ENCODE data around the gene TIPIN. TPM values are rescaled to one million over a fixed set of nuclear protein-coding genes. Genes with fewer than 3 reads are reported as not detected.

TIPIN gene
- total RNA-seq, 2 experiments from 2014 or later: 78.4 to 78.7 TPM

DNA sequence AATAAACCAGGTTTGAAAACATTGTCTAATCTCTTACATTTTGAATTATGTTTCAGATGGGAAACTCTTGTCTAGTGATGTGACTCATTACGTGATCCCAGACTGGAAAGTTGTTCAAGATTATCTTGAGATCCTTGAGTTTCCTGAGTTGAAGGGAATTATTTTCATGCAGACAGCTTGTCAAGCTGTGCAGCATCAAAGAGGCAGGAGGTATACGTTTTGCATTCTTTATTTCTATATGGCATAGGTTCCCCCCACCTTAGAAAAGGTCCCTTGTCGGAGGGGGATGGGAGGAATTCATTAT is 61.6 kb downstream of the TIPIN start:
- Mint-ChIP-seq H3K36me3 (peaks cover 16% of the 10 kb centered on the region), H3K27ac (peak overlapping the region; percentile 91), H3K4me3 (peak overlapping the region; percentile 87), H3K27me3 (no peaks in the 10 kb centered on the region), H3K9me3 (no peaks in the 10 kb centered on the region), H3K4me1 (peaks cover 48% of the 10 kb centered on the region)
- no peak for DNase-seq

DNA sequence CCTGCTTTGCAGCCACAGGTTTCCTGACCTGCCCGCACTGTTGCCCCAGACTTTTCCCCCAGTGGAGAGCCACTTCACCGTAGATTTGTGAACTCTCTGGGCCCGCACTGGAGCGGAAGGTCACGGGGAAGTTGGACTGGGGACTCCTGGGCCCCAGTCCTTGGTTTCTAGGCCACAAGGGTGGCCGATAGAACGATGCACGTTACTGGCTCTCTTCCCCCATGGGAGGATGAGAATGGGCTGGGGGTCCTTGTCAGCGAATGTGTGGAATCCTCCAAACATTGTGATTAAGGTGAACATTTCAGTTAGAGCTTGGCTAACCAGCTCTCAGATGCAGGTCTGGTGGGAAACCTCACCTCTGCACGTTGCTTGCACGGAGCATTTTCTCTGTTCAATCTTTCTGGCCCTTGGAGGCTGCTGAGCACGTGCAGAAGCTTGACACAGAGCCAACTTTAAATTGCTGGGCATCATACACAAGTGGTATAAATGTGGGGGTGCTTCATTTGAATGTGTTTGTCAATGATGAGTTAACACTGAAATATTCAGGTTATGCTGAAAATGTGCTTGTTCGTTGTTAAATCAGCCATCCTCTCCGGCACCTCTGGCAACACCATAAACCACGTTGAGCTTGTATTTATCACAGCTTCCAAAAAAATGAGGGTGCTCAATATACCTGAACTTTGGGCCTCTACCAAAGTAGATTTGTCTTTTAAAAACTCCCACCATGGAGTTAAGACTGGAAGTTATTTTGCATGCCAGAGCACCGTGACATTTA is 62.1 kb downstream of the TIPIN start:
- DNase-seq: peak; percentile 28
- H3K27me3 Mint-ChIP-seq: no peaks in the 10 kb centered on the region
- no peaks in the 10 kb centered on the region for H3K9me3 Mint-ChIP-seq
- H3K27ac Mint-ChIP-seq: peak overlapping the region; percentile 91
- H3K36me3 Mint-ChIP-seq: peaks cover 16% of the 10 kb centered on the region
- H3K4me3 Mint-ChIP-seq: peak overlapping the region; percentile 87
- H3K4me1 Mint-ChIP-seq: peaks cover 48% of the 10 kb centered on the region

DNA sequence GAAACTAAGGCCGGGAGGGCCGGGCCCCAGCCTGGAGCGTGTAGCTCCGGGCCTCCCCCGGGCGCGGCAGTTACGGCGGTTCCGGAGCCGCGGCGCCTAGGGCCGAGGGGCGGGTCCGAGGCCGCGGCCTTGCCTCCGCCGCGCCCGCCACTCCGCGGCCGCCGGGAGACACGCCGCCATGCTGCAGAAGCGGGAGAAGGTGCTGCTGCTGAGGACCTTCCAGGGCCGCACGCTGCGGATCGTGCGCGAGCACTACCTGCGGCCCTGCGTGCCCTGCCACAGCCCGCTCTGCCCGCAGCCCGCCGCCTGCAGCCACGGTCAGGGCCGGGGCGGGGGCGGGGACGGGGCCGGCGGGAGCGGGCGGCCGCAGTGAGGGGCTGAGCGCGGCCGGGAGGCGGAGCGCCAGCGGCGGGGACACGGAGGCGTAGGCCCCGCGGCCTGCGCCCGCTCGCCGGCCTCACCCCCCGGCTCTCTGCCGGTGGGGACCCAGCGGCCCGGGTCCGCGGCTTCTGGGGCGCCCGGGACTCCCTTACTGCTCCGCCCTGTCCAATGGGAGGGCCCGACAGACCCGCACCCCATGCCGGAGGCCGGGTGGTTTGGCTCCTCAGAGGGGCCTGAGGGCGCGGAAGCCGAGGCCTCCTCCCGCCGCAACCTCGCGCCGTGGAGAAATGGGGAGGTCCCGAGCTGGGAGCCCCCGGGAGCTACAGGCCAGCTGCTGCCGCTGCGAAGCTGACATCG is 62.9 kb downstream of the TIPIN start, which contains the start of gene DIS3L:
Gene DIS3L, plus strand, starts transcription at position 150 of the 738 bp plus-strand sequence. Its CDS starts 29 bp downstream, at position 179.
- peak within 1 kb of the TSS; percentile 93 for H3K27ac Mint-ChIP-seq
- H3K9me3 Mint-ChIP-seq: no peaks in the 10 kb centered on the region
- peaks cover 44% of the 10 kb centered on the region for H3K4me1 Mint-ChIP-seq
- H3K27me3 Mint-ChIP-seq: no peaks in the 10 kb centered on the region
- peak within 1 kb of the TSS; percentile 87 for H3K4me3 Mint-ChIP-seq
- H3K36me3 Mint-ChIP-seq: peaks cover 13% of the 10 kb centered on the region
- peak; percentile 75 for DNase-seq

DNA sequence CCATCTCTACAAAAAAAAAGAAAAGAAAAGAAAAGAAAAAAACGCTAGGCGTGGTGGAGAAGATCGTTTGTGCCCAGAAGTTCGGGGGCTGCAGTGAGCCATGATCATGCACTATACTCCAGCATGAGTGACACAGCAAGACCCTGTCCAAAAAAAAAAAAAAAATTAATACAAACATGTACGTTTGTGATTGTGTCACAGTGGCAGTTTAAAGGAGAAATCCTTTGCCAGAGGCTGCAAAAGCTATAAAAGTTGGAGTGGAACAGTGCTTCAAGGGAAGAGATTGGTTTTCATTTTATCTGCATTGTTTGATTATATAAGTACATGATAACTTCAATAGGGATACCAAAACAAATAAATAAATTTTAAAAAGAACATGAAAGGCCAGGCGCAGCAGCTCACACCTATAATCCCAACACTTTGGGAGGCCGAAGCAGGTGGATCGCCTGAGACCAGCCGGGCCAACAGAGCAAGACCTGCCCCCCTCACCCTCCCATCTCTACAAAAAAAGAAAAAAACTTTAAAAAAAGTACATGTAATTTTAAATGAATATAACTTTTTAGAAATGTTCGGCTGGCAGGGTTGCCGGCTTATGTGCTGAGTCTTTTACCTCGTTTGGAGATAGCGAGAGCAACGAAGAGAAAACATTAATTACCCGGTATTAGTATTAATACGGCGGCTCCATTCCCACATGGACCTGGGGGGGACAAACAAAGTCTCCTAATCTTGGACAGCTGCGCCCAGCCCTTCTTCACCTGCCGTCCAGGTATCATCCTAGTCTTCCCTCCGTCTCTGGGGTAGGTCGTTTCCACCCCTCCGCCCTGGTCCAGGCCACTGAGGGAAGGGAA is 63.7 kb downstream of the TIPIN start:
- no peak for DNase-seq
- Mint-ChIP-seq H3K4me1 (peaks cover 44% of the 10 kb centered on the region), H3K4me3 (peak overlapping the region; percentile 87), H3K27me3 (no peaks in the 10 kb centered on the region), H3K36me3 (peaks cover 11% of the 10 kb centered on the region), H3K9me3 (no peaks in the 10 kb centered on the region), H3K27ac (peak overlapping the region; percentile 93)

DNA sequence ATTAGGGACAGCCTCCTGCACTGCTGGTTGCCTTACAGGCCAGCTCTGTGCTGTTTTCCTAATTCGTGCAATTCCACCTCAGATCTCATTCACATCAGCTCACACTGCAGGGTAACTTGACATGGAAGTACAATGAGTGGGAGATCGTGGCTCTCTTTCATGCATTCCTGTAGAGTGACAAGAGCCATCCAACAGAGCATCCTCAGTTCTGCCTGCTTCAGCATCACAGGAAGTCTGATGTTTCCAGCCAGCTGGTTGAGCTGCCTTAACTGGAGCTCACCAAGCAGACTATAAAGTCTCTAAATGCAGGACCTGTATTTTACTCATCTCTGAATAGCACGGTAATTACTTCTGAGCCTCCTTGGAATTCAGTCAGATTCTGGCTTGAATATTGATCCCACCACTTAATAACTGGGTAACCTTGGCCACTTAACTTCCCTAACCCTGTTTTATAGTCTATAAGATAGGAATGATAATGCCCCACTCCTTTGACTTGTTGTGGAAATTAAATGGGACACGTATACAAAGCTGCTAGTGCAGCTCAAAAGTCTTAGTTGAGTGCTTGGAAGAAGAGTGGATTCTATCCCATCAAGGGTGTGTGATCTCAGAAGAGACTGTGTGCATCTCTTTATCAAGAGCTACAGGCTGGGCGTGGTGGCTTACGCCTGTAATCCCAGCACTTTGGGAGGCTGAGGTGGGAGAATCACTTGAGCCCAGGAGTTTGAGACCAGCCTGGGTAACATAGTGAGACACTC is 64.5 kb downstream of the TIPIN start:
- Mint-ChIP-seq H3K4me3 (peak overlapping the region; percentile 87), H3K27ac (peak overlapping the region; percentile 93), H3K36me3 (peaks cover 8% of the 10 kb centered on the region), H3K27me3 (no peaks in the 10 kb centered on the region), H3K9me3 (no peaks in the 10 kb centered on the region), H3K4me1 (peaks cover 45% of the 10 kb centered on the region)
- no peak for DNase-seq

DNA sequence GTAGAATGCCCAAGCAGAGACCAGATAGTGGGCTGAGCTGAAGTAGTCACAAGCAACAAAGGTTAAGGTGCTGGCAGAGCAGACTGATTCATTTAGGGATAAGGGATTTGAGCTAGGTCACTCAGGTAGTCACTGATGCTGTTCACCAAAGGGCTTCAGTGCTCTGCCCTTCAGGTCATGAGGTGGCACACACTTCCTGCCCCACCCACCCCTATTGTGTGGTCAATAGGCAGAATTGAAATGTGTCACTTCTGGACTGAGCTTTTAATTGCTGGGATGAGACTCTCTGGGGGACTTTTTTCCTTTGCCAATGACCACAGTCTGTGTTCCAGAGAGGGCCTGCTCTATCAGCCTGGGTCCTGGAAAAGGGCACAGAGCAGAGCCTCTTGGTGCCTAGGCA is 66.0 kb downstream of the TIPIN start:
- Mint-ChIP-seq H3K27ac (no peak overlapping the region), H3K36me3 (peaks cover 3% of the 10 kb centered on the region), H3K4me3 (no peak overlapping the region), H3K9me3 (no peaks in the 10 kb centered on the region), H3K4me1 (peaks cover 33% of the 10 kb centered on the region), H3K27me3 (no peaks in the 10 kb centered on the region)
- peak; percentile 6 for DNase-seq

DNA sequence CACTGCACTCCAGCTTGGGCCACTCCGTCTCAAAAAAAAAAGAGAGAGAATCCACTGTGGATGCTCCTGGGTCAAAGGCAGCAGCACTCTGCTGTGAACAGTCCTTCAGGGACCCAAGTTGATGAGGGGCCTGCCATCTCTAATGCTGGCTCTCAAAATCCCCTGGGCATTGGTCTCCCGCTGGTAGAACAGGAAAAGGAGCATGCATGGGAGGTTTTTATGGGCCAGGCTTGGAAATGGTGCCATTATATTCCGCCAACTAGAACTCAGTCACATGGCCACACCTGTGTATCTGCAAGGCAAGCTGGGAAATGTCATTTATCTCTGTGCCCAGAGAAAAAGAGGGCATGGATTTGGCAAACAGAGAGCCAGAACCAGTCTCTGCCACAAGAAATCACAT is 66.5 kb downstream of the TIPIN start:
- Mint-ChIP-seq H3K9me3 (no peaks in the 10 kb centered on the region), H3K27ac (no peak overlapping the region), H3K4me1 (peaks cover 29% of the 10 kb centered on the region), H3K36me3 (peaks cover 3% of the 10 kb centered on the region), H3K4me3 (no peak overlapping the region), H3K27me3 (no peaks in the 10 kb centered on the region)
- no peak for DNase-seq

DNA sequence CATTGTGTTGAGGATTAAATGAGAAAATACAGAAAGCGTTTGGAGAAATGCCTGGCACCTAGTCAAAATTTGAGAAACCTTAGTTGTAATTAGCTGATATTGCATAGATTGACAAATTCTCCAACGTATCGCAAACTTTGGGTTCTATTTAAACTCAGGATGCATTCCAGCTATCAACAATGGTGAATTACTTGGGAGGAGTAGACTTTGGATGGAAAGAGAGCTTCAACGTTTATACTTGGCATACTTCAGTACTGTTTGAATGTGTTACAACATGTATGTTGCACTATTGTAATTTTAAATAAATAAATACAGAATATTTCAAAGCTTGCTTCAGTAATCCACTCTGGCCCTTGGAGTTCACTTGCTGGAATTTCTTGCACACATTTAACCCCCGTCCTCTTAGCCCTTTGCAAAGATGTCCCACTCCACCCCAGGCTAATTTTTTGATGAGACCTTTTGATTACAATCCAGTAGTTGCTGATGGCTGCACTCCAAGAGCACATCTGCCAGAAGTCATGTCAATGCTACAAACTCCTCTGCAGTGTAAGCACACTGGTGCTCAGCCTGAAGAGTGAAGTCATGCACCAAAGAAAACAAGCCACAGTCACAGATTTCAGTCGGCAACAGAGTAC is 67.8 kb downstream of the TIPIN start:
- Mint-ChIP-seq H3K27me3 (no peaks in the 10 kb centered on the region), H3K36me3 (no peaks in the 10 kb centered on the region), H3K27ac (no peak overlapping the region), H3K4me3 (no peak overlapping the region), H3K4me1 (peaks cover 20% of the 10 kb centered on the region), H3K9me3 (no peaks in the 10 kb centered on the region)
- DNase-seq: no peak

DNA sequence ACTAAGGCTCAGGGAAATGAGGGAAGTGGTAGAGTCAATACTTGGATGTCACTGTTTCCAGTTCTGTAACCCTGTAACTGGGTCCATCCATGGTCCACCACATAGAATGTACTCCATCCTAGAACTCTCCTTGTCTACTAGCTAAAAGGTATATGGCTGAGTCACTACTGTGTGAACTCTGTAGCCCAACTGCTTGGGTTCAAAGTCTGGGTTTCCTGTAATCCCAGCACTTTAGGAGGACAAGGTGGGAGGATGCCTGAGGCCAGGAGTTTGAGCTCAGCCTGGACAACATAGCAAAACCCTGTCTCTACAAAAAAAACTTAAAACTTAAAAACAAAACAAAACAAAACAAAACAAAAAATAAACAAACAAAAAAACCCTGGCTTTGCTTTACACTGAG is 68.4 kb downstream of the TIPIN start:
- no peak for DNase-seq
- Mint-ChIP-seq H3K36me3 (no peaks in the 10 kb centered on the region), H3K4me1 (peaks cover 20% of the 10 kb centered on the region), H3K27ac (no peak overlapping the region), H3K27me3 (no peaks in the 10 kb centered on the region), H3K4me3 (no peak overlapping the region), H3K9me3 (no peaks in the 10 kb centered on the region)

DNA sequence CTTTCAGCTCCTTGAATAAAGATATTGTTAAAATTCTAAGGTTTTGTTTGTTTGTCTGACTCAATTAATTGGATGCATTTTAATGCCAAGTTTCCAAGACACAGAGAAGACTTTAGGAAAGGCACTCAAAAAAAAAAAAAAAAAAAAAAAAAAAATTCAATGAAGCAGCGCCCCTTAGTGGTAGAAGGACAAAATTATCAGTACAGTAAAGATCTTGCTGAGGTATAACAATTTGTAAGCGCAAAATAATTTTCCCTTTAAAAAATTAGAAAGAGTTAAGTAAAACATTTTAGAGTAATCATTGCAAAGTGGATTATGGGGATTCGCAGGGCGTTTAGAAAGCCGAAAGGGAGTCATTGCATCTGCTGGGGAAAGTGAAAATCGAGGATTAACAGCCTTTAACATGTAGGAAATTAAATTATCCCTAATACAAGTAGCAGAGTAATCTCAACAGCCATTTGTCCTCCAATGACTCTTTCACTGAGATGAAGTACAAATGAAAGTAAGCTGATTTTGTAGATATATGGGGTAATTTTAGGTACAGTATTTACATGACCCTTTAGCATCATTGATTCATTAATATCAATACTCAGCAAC is 68.9 kb downstream of the TIPIN start:
- no peak overlapping the region for H3K4me3 Mint-ChIP-seq
- DNase-seq: no peak
- H3K4me1 Mint-ChIP-seq: peaks cover 19% of the 10 kb centered on the region
- no peaks in the 10 kb centered on the region for H3K9me3 Mint-ChIP-seq
- H3K27ac Mint-ChIP-seq: no peak overlapping the region
- H3K27me3 Mint-ChIP-seq: no peaks in the 10 kb centered on the region
- no peaks in the 10 kb centered on the region for H3K36me3 Mint-ChIP-seq

Other genes with a start within 250 kb of the TIPIN start
- not detected for gene MEGF11, start 102.9 kb downstream of the TIPIN start, total RNA-seq
- 10 to 100 TPM; 22.1 to 23.4 TPM for gene DIS3L, start 63.1 kb downstream of the TIPIN start, total RNA-seq
- 100 to 1,000 TPM; 103 to 108 TPM for gene MAP2K1, start 30.2 kb upstream of the TIPIN start, total RNA-seq
- gene SNAPC5, start 141.1 kb upstream of the TIPIN start, total RNA-seq: 10 to 100 TPM; 43.3 to 49.1 TPM
- gene RPL4, start 148.2 kb upstream of the TIPIN start, total RNA-seq: 1,000 to 10,000 TPM; 4,670 to 4,826 TPM
- gene ZWILCH, start 148.6 kb upstream of the TIPIN start, total RNA-seq: 10 to 100 TPM; 40.7 to 41.1 TPM
- not detected for gene LCTL, start 209.3 kb upstream of the TIPIN start, total RNA-seq